ENCODE measurements around the gene INTU. TPM values are rescaled to one million over a fixed set of nuclear protein-coding genes. Genes with fewer than 3 reads are reported as not detected.
"Not testable (repeated sequence)": the region's sequence is repeated elsewhere in the genome, so short reads cannot be mapped to it uniquely, and the experiment has no call there.

INTU gene
- 0.11 TPM for polyA plus RNA-seq

- Mint-ChIP-seq H3K27me3 (peaks cover 22% of the 10 kb centered on the region), H3K4me1 (peaks cover 0 to 11% (median 0%) of the 10 kb centered on the region in 3 donors), H3K4me3 (peak within 1 kb of the TSS; percentile 24 to 92 (median 74)), H3K36me3 (no peaks in the 10 kb centered on the region), H3K9me3 (peaks cover 0 to 5% (median 0%) of the 10 kb centered on the region in 3 donors), H3K27ac (no peak within 1 kb of the TSS)
Measured at GRCh38 chr4:127632420-127633403, at the start of gene INTU. Gene INTU, plus strand, starts transcription at chr4:127632957. Its CDS starts 78 bp downstream, at chr4:127633035.

GRCh38 chr4:127586496-127586895 lies 46.3 kb upstream of the INTU start:
- not testable (repeated sequence) for H3K9me3 Mint-ChIP-seq, H3K4me3 Mint-ChIP-seq, H3K27me3 Mint-ChIP-seq, H3K27ac Mint-ChIP-seq, H3K36me3 Mint-ChIP-seq, H3K4me1 Mint-ChIP-seq

DNA sequence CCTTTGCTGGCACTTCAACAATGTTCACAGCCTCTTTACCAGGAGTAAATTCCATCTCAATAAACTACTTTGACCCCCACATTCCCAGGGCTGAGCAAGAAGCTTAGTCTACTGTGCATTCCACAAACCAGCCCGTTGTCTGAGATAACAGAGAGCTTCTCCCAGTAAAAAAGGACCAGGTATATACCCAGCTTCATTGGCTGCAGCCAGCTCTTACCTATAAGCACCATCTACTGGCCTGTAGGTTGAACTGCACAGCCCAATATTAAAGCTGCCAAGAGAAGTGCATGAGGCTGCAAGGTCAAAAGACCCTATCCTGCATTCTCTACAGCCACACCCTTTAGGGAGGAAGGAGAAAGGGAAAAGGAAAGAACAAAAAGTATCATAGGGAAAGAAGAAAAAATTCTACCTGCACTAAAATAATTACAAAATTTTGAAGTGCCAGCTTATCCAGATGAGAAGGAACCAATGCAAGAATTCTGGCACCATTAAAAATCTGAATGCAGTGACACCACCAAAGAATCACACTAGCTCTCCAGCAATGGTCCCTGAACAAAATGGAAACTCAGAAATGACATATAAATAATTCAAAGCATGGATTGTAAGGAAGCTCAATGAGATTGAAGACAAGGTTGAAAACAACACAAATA lies 45.7 kb upstream of the INTU start:
- Mint-ChIP-seq H3K4me3 (no peak overlapping the region), H3K36me3 (no peaks in the 10 kb centered on the region), H3K27me3 (no peaks in the 10 kb centered on the region), H3K4me1 (no peaks in the 10 kb centered on the region), H3K27ac (no peak overlapping the region), H3K9me3 (no peaks in the 10 kb centered on the region)

DNA sequence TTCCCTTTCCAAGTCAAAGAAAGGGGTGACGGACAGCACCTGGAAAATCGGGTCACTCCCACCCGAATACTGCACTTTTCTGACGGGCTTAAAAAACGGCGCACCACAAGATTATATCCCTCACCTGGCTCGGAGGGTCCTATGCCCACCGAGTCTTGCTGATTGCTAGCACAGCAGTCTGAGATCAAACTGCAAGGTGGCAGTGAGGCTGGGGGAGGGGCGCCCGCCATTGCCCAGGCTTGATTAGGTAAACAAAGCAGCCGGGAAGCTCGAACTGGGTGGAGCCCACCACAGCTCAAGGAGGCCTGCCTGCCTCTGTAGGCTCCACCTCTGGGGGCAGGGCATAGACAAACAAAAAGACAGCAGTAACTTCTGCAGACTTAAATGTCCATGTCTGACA lies 43.6 kb upstream of the INTU start:
- H3K27ac Mint-ChIP-seq, H3K36me3 Mint-ChIP-seq, H3K4me1 Mint-ChIP-seq, H3K4me3 Mint-ChIP-seq, H3K27me3 Mint-ChIP-seq, H3K9me3 Mint-ChIP-seq: not testable (repeated sequence)

DNA sequence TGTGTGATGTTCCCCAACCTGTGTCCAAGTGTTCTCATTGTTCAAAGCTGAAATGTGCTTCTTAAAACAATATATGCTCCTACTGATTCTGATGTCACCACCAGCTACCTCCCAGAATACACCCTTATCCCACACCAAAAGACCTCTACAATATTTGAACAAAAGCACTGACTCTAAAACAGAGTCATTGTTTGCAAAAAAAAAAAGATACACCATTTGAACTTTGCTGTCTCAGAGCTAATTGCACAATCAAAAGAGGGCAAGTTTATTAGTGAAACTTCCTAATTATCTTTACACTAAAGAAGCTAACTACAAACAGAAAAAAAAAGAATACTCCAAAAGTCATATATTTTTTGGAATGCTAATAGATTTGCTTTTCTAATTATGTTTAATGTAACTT lies 34.1 kb upstream of the INTU start:
- H3K36me3 Mint-ChIP-seq: no peaks in the 10 kb centered on the region
- no peak overlapping the region for H3K4me3 Mint-ChIP-seq
- no peaks in the 10 kb centered on the region for H3K4me1 Mint-ChIP-seq
- H3K27me3 Mint-ChIP-seq: peaks cover 2% of the 10 kb centered on the region
- H3K27ac Mint-ChIP-seq: no peak overlapping the region
- peaks cover 0 to 2% (median 0%) of the 10 kb centered on the region in 3 donors for H3K9me3 Mint-ChIP-seq

- Mint-ChIP-seq H3K27me3 (peaks cover 2% of the 10 kb centered on the region), H3K4me1 (no peaks in the 10 kb centered on the region), H3K9me3 (peaks cover 0 to 2% (median 0%) of the 10 kb centered on the region in 3 donors), H3K27ac (no peak overlapping the region), H3K36me3 (no peaks in the 10 kb centered on the region), H3K4me3 (no peak overlapping the region)
Measured at GRCh38 chr4:127601029-127601428, 31.7 kb upstream of the INTU start.

DNA sequence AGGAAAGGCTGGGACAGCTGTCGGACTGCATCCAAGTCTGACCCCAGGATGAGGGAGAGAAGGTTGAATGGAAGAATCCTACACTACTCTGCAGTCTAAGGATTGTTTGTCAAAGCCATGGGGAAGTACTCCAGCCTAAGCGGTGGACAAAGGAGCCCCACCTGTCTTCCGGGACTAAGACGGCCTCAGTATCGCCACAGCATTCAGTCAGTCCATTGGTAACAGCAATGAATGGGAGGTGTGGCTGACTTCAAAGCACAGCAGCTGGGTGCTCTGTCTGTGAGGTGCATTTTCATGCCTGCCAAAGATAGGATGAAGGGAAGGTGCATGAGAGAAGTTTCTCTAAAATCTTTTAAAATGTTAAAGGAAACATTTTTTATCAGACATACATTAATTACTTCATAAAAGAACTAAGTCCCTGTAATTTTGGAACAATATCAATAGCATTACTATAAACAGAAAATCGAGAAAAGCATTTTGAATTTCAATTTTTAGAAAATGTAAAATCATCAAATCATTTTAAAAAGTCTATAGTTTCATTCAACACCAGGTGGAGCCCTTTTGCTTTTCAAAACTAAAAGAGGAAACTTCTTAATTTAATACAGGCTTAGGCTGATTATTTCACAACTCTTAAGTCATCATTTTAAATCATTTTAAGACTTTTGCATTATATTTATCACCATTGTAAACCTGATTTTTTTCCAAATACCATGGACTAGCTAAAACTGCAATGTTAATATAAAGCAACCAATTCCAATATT lies 27.6 kb upstream of the INTU start:
- no peaks in the 10 kb centered on the region for H3K4me1 Mint-ChIP-seq
- H3K27me3 Mint-ChIP-seq: no peaks in the 10 kb centered on the region
- H3K27ac Mint-ChIP-seq: no peak overlapping the region
- no peaks in the 10 kb centered on the region for H3K9me3 Mint-ChIP-seq
- H3K4me3 Mint-ChIP-seq: no peak overlapping the region
- H3K36me3 Mint-ChIP-seq: no peaks in the 10 kb centered on the region

DNA sequence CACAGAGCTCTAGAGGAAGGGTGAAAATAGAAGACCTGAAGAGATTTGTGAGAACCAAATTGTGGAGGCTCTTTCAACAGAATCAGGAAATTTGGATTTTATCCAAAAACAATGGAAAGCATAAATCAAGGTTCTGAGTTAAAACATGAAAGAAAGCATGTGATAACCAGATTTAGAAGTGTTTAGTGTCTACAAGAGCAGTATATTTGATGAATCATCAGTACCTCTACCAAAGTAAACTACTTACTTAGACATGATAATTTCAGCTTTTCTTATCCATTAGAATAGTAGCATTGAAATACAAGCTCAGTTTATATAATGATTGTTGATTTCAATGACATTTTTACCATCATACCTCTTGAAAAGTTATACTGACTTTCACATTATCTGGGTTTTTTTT lies 25.9 kb upstream of the INTU start:
- Mint-ChIP-seq H3K36me3 (no peaks in the 10 kb centered on the region), H3K27ac (no peak overlapping the region), H3K27me3 (no peaks in the 10 kb centered on the region), H3K4me1 (no peaks in the 10 kb centered on the region), H3K9me3 (no peaks in the 10 kb centered on the region), H3K4me3 (no peak overlapping the region)

DNA sequence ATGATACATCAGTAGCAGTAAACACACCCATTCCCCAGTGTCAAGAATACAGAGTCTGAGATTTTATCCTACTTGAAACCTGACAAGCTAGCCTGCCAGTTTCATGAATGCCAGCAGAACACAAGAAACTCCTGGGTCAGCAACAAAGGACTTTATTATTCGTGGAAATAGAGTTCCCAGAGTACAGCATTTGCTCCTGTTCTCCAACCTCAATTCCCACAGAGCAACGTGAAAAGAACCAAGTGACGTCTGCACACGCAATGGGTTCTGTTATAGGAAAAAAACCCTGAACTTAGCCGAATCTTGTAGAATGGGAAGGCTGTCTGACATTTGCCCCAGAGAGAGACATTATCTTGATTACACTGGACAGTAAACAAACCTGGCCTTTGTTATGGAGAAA lies 23.3 kb upstream of the INTU start:
- no peaks in the 10 kb centered on the region for H3K36me3 Mint-ChIP-seq
- no peaks in the 10 kb centered on the region for H3K9me3 Mint-ChIP-seq
- H3K4me1 Mint-ChIP-seq: no peaks in the 10 kb centered on the region
- no peak overlapping the region for H3K4me3 Mint-ChIP-seq
- H3K27me3 Mint-ChIP-seq: no peaks in the 10 kb centered on the region
- H3K27ac Mint-ChIP-seq: no peak overlapping the region

DNA sequence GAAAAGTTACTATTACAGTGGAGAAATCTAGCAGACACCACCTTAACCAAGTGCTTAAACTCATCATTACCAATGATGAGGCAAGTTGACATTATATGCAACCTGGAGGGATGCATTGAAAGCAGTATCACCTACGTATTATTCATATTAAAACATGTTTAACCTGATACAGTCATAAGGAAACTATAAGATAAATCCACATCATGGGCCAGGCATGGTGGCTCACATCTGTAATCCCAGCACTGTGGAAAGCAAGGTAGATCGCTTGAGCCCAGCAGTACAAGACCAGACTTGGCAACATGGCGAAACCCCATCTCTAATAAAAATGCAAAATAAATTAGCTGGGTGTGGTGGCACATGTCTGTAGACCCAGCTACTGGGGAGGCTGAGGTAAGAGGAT lies 22.3 kb upstream of the INTU start:
- Mint-ChIP-seq H3K27me3 (no peaks in the 10 kb centered on the region), H3K4me3 (no peak overlapping the region), H3K36me3 (no peaks in the 10 kb centered on the region), H3K9me3 (no peaks in the 10 kb centered on the region), H3K4me1 (no peaks in the 10 kb centered on the region), H3K27ac (no peak overlapping the region)

DNA sequence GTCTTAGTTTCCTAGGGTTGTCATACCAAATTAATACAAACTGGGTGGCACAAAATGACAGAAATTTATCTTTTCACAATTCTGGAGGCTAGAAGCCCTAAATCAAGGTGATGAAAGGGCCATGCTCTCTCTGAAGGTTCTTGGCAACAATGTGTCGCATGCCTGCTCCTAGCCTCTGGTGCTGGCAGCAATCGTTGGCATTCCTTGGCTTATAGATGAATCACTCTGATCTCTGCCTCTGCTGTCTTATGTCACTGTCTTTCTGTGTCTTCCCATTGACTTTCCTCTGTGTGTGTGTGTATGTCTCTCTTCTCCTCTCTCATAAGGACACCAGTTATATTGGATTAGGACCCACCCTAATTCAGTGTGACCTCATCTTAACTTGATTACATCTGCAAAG lies 15.9 kb upstream of the INTU start:
- no peaks in the 10 kb centered on the region for H3K36me3 Mint-ChIP-seq
- peaks cover 10% of the 10 kb centered on the region for H3K27me3 Mint-ChIP-seq
- H3K4me1 Mint-ChIP-seq: no peaks in the 10 kb centered on the region
- no peak overlapping the region for H3K4me3 Mint-ChIP-seq
- no peak overlapping the region for H3K27ac Mint-ChIP-seq
- peaks cover 0 to 5% (median 1%) of the 10 kb centered on the region in 3 donors for H3K9me3 Mint-ChIP-seq

DNA sequence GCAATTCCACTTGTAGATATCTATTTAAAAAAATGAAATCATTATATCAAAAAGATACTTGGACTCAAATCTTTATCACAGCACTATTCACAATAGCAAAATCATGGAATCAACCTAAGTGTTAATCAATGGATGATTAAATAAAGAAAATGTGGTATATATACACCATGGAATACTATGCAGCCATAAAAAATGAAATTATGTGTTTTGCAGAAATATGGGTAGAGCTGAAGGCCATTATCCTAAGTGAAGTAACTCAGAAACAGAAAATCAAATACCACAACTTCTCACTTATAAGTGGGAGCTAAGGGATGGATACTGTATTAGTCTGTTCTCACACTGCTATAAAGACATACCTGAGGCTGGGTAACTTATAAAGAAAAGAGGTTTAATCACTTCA lies 14.3 kb upstream of the INTU start:
- Mint-ChIP-seq H3K9me3 (peaks cover 0 to 5% (median 1%) of the 10 kb centered on the region in 3 donors), H3K36me3 (no peaks in the 10 kb centered on the region), H3K4me1 (no peaks in the 10 kb centered on the region), H3K4me3 (no peak overlapping the region), H3K27me3 (peaks cover 19% of the 10 kb centered on the region), H3K27ac (no peak overlapping the region)

DNA sequence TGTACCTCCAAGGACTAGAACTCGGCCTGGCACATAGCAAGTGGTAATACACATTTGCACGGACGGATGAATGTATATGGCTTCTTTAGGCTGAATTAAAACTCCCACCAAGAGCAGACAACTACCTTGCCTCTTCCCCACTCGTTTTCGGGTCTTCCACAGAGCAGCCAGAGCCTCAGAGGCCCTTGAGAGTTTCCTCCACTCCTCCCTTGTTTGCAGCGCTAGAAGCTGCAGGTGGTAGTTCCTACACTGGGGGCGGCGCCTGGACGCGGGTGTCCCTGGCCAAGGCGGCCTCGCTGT lies 10.2 kb upstream of the INTU start:
- Mint-ChIP-seq H3K9me3 (peaks cover 0 to 5% (median 1%) of the 10 kb centered on the region in 3 donors), H3K36me3 (no peaks in the 10 kb centered on the region), H3K27ac (no peak overlapping the region), H3K4me1 (peaks cover 0 to 3% (median 0%) of the 10 kb centered on the region in 3 donors), H3K4me3 (peak overlapping the region in 1 of 4 donors; percentile 21), H3K27me3 (peaks cover 32% of the 10 kb centered on the region)

DNA sequence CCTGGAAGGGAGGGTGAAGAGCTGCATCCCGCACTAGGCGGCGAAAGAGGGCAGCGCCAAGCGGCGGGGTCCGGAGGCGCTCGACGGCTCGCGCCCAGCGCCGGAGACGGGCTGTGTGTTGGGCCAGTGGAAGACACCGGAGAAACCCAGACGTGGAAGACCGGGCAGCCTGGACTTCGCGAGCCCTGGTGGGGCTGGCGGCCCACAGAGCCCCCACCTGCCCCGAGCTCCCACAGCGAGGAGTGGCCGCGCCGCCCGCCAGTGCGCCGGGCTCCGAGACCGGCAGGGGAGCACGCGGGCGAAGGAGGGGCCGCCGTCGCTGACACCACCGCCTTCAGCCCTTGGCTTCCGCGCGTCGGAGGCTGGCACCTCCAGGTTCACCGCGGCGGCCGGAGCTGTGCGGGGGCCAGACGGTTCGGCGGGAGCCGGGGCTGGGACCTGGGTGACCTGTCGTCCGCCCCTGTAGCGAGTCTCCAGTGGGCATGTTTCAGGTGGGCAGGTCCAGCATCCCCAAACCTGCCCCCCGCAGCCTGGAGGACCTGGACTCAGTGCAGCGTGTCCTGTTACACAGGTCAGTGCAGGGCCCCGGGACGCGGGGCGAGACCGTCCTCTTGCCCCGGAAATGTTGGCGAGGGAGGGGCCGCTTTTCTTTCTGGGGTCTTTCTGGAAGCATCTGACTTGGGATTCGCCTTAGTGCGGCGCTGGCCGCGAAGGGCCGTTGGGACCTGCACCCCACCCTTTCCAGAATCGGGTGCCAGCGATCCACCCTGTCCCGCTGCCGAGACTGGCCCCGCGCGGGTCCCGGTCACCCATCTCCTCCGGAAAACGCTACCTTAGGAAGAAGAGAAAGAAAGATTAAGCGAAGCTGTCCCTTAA lies 9.6 kb upstream of the INTU start:
- Mint-ChIP-seq H3K9me3 (peaks cover 0 to 5% (median 1%) of the 10 kb centered on the region in 3 donors), H3K4me3 (no peak overlapping the region), H3K36me3 (no peaks in the 10 kb centered on the region), H3K4me1 (peaks cover 0 to 3% (median 0%) of the 10 kb centered on the region in 3 donors), H3K27me3 (peaks cover 32% of the 10 kb centered on the region), H3K27ac (no peak overlapping the region)

DNA sequence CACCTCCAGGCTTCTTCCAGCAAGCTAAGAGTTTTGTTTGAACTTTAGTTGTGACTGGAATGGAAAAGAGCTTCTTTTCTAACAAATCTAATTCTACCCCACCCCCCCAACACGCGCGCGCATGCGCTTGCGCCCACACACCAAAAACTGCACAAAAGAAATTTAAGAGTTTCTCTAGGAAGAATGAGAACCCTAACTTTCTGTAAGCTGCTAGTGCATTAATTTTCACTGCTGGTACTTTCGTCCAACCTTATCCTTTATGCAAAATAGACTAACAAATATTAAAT lies 9.0 kb upstream of the INTU start:
- H3K4me1 Mint-ChIP-seq: peaks cover 0 to 3% (median 0%) of the 10 kb centered on the region in 3 donors
- H3K9me3 Mint-ChIP-seq: peaks cover 0 to 2% (median 0%) of the 10 kb centered on the region in 3 donors
- no peak overlapping the region for H3K4me3 Mint-ChIP-seq
- no peak overlapping the region for H3K27ac Mint-ChIP-seq
- H3K27me3 Mint-ChIP-seq: peaks cover 33% of the 10 kb centered on the region
- no peaks in the 10 kb centered on the region for H3K36me3 Mint-ChIP-seq
